Muscle of leg (tissue), 11 donors: ENCODE data around the gene NPB. TPM values are rescaled to one million over a fixed set of nuclear protein-coding genes. Genes with fewer than 3 reads are reported as not detected.
A peak's percentile ranks its signal among the peaks of the same experiment; 100 is the strongest.

Source experiments
- DNase-seq: peaks from one replicate; pipeline ENCODE4 v3.0.0; 2013
- H3K27ac ChIP-seq: one replicate; pipeline ENCODE4 v1.5.1; 2013; ENCODE audit warnings: mild to moderate bottlenecking, low read length, control low read depth
- H3K27me3 ChIP-seq: one replicate; pipeline ENCODE4 v1.6.1; 2013; ENCODE audit warnings: low read length; ENCODE audit not compliant: control insufficient read depth, insufficient read depth
- H3K36me3 ChIP-seq: one replicate; pipeline ENCODE4 v1.6.1; 2013; ENCODE audit warnings: low read length; ENCODE audit not compliant: control insufficient read depth, insufficient read depth
- H3K4me1 ChIP-seq: one replicate; pipeline ENCODE4 v1.6.1; 2013; ENCODE audit warnings: low read length; ENCODE audit not compliant: control insufficient read depth, insufficient read depth
- H3K4me3 ChIP-seq: one replicate; pipeline ENCODE4 v1.5.1; 2013; ENCODE audit warnings: low read length, control low read depth
- H3K9me3 ChIP-seq: replicated peaks from 2 replicates; pipeline ENCODE4 v1.6.1; 2013; ENCODE audit warnings: low read depth, low read length; ENCODE audit not compliant: control insufficient read depth
- WGBS: methylation state at CpG from one replicate; pipeline ENCODE4 v1.1.5; 2013; ENCODE audit warnings: missing lambda C conversion rate; ENCODE audit not compliant: insufficient coverage; 5-methylcytosine and 5-hydroxymethylcytosine counted together
- polyA plus RNA-seq, 8 donors: library from polyadenylated mRNA; unstranded; fragments of 120-200 nt; gene quantifications; one replicate each; pipeline versions ENCODE4 v1.2.1 to v1.2.3, GENCODE V29; 2013; ENCODE audit warnings: inconsistent platforms in 1 of 8, low replicate concordance in 1 of 8; ENCODE audit not compliant: insufficient read length in 8 of 8, insufficient read depth in 1 of 8
- total RNA-seq: library from RNA; stranded (reverse); fragments of 120-200 nt; gene quantifications from one replicate; pipeline ENCODE4 v1.2.4, GENCODE V29; 2013

Gene NPB
- total and polyA plus RNA-seq, 9 donors: 0.22 to 2.0 (median 0.68) TPM

- peaks cover 60% of the 10 kb centered on the region for H3K4me1 ChIP-seq
- under 1% methylated on average over 62 of the region's 65 CpGs for WGBS
Measured at GRCh38 chr17:81870131-81870980, 31.7 kb upstream of the NPB start.

GRCh38 chr17:81870981-81871386 lies 31.1 kb upstream of the NPB start, which contains the start of gene ARHGDIA:
TSS of gene ARHGDIA (minus strand) at chr17:81871337. CDS start at chr17:81869930, 1,407 bp downstream.
- under 1% methylated on average over 36 of the region's 64 CpGs for WGBS

More at GRCh38 chr17:81870131-81870980, 31.7 kb upstream of the NPB start:
- peak overlapping the region; percentile 65 for H3K4me3 ChIP-seq
- peak; percentile 60 for DNase-seq
- no peaks in the 10 kb centered on the region for H3K27me3 ChIP-seq
- H3K36me3 ChIP-seq: peaks cover 45% of the 10 kb centered on the region
- peak overlapping the region; percentile 94 for H3K27ac ChIP-seq
- no peaks in the 10 kb centered on the region for H3K9me3 ChIP-seq

GRCh38 chr17:81871387-81872230 lies 30.4 kb upstream of the NPB start:
- under 1% methylated on average over 86 of the region's 86 CpGs for WGBS
- Histone ChIP-seq H3K9me3 (no peaks in the 10 kb centered on the region), H3K4me3 (peak overlapping the region; percentile 65), H3K4me1 (peaks cover 49% of the 10 kb centered on the region), H3K36me3 (peaks cover 34% of the 10 kb centered on the region), H3K27me3 (no peaks in the 10 kb centered on the region), H3K27ac (peak overlapping the region; percentile 90)
- DNase-seq: peak; percentile 96

More at GRCh38 chr17:81870981-81871386, 31.1 kb upstream of the NPB start, which contains the start of gene ARHGDIA:
- Histone ChIP-seq H3K9me3 (no peaks in the 10 kb centered on the region), H3K4me1 (peaks cover 55% of the 10 kb centered on the region), H3K27me3 (no peaks in the 10 kb centered on the region), H3K4me3 (peak within 1 kb of the TSS; percentile 65), H3K27ac (peak within 1 kb of the TSS; percentile 94), H3K36me3 (peaks cover 38% of the 10 kb centered on the region)
- DNase-seq: no peak

- H3K4me3 ChIP-seq: no peak overlapping the region
- no peaks in the 10 kb centered on the region for H3K27me3 ChIP-seq
- H3K9me3 ChIP-seq: no peaks in the 10 kb centered on the region
- H3K27ac ChIP-seq: no peak overlapping the region
- H3K36me3 ChIP-seq: peaks cover 18% of the 10 kb centered on the region
- peaks cover 5% of the 10 kb centered on the region for H3K4me1 ChIP-seq
- WGBS: 96% methylated on average over 3 of the region's 5 CpGs
- DNase-seq: no peak
Measured at GRCh38 chr17:81877569-81877968, 24.5 kb upstream of the NPB start.

- Histone ChIP-seq H3K27ac (no peak overlapping the region), H3K27me3 (no peaks in the 10 kb centered on the region), H3K4me1 (no peaks in the 10 kb centered on the region), H3K9me3 (no peaks in the 10 kb centered on the region), H3K4me3 (no peak overlapping the region), H3K36me3 (peaks cover 22% of the 10 kb centered on the region)
- WGBS: 80% methylated on average over 1 of the region's 3 CpGs
- DNase-seq: no peak
Measured at GRCh38 chr17:81878294-81878693, 23.7 kb upstream of the NPB start.

- Histone ChIP-seq H3K4me3 (no peak overlapping the region), H3K9me3 (no peaks in the 10 kb centered on the region), H3K27ac (no peak overlapping the region), H3K27me3 (no peaks in the 10 kb centered on the region), H3K4me1 (no peaks in the 10 kb centered on the region), H3K36me3 (peaks cover 26% of the 10 kb centered on the region)
- DNase-seq: no peak
- no CpG with 5 or more reads among the region's 5 CpGs for WGBS
Measured at GRCh38 chr17:81879121-81879520, 22.9 kb upstream of the NPB start.

- H3K4me3 ChIP-seq: no peak overlapping the region
- no peak for DNase-seq
- 56% methylated on average over 11 of the region's 11 CpGs for WGBS
- no peaks in the 10 kb centered on the region for H3K9me3 ChIP-seq
- H3K4me1 ChIP-seq: peaks cover 26% of the 10 kb centered on the region
- no peaks in the 10 kb centered on the region for H3K27me3 ChIP-seq
- H3K36me3 ChIP-seq: peaks cover 71% of the 10 kb centered on the region
- peak overlapping the region; percentile 87 for H3K27ac ChIP-seq
Measured at GRCh38 chr17:81884520-81884919, 17.5 kb upstream of the NPB start.

GRCh38 chr17:81884968-81885367 lies 17.1 kb upstream of the NPB start:
- Histone ChIP-seq H3K4me3 (no peak overlapping the region), H3K4me1 (peaks cover 30% of the 10 kb centered on the region), H3K27ac (peak overlapping the region; percentile 87), H3K27me3 (no peaks in the 10 kb centered on the region), H3K9me3 (no peaks in the 10 kb centered on the region), H3K36me3 (peaks cover 72% of the 10 kb centered on the region)
- DNase-seq: no peak
- WGBS: 88% methylated on average over 5 of the region's 5 CpGs

- DNase-seq: peak; percentile 45
- H3K9me3 ChIP-seq: no peaks in the 10 kb centered on the region
- no peak overlapping the region for H3K4me3 ChIP-seq
- peaks cover 35% of the 10 kb centered on the region for H3K4me1 ChIP-seq
- no peaks in the 10 kb centered on the region for H3K27me3 ChIP-seq
- peaks cover 77% of the 10 kb centered on the region for H3K36me3 ChIP-seq
- 82% methylated on average over 10 of the region's 10 CpGs for whole genome bisulfite sequencing
- peak overlapping the region; percentile 87 for H3K27ac ChIP-seq
Measured at GRCh38 chr17:81885454-81885853, 16.6 kb upstream of the NPB start.
